ENCODE measurements around the gene LEO1.
"Not testable (repeated sequence)": the region's sequence is repeated elsewhere in the genome, so short reads cannot be mapped to it uniquely, and the experiment has no call there.

The LEO1 gene

GRCh38 chr15:52003089-52003488 is 31.5 kb upstream of the LEO1 start:
- not testable (repeated sequence) for DNase-seq

- DNase-seq = no peak
Observed at GRCh38 chr15:52002351-52002750, 30.8 kb upstream of the LEO1 start.

- DNase-seq = peak in 1 of 3 donors; percentile 30
Observed at GRCh38 chr15:51992953-51993352, 21.4 kb upstream of the LEO1 start.

GRCh38 chr15:51991141-51991540 is 19.6 kb upstream of the LEO1 start:
- DNase-seq = no peak

- peak in 2 of 3 donors; percentile 25 to 41 for DNase-seq
Observed at GRCh38 chr15:51982770-51983103, 11.2 kb upstream of the LEO1 start.

- peak; percentile 70 to 87 (median 86) for DNase-seq
Observed at GRCh38 chr15:51982013-51982769, 10.6 kb upstream of the LEO1 start.

- no peak for DNase-seq
Observed at GRCh38 chr15:51973775-51974174, 2.2 kb upstream of the LEO1 start.

GRCh38 chr15:51973220-51973619 is 1.6 kb upstream of the LEO1 start:
- no peak for DNase-seq

GRCh38 chr15:51971032-51971374 is 575 bp downstream of the LEO1 start:
- no peak for DNase-seq

GRCh38 chr15:51970132-51970817 is 1.3 kb downstream of the LEO1 start:
- DNase-seq = no peak

- DNase-seq = no peak
Observed at GRCh38 chr15:51969728-51970127, 1.9 kb downstream of the LEO1 start.

GRCh38 chr15:51967583-51967982 is 4.0 kb downstream of the LEO1 start:
- DNase-seq = no peak

- DNase-seq = no peak
Observed at GRCh38 chr15:51966192-51966591, 5.4 kb downstream of the LEO1 start.

GRCh38 chr15:51965691-51966090 is 5.9 kb downstream of the LEO1 start:
- no peak for DNase-seq

- DNase-seq = no peak
Observed at GRCh38 chr15:51955504-51955903, 16.1 kb downstream of the LEO1 start.

- no peak for DNase-seq
Observed at GRCh38 chr15:51952805-51953204, 18.8 kb downstream of the LEO1 start.

GRCh38 chr15:51947124-51947523 is 24.5 kb downstream of the LEO1 start:
- no peak for DNase-seq

- DNase-seq = no peak
Observed at GRCh38 chr15:51939216-51939615, 32.4 kb downstream of the LEO1 start.

- DNase-seq = no peak
Observed at GRCh38 chr15:51938286-51938685, 33.3 kb downstream of the LEO1 start.

GRCh38 chr15:51936105-51936478 is 35.5 kb downstream of the LEO1 start:
- DNase-seq = no peak

- no peak for DNase-seq
Observed at GRCh38 chr15:51935466-51936104, 36.0 kb downstream of the LEO1 start.

GRCh38 chr15:51932161-51932560 is 39.4 kb downstream of the LEO1 start:
- no peak for DNase-seq

- no peak for DNase-seq
Observed at GRCh38 chr15:51931638-51932037, 39.9 kb downstream of the LEO1 start.

GRCh38 chr15:51931016-51931415 is 40.6 kb downstream of the LEO1 start:
- no peak for DNase-seq

Data from suppressor macrophage treated with lipopolysaccharide for 1 hour (primary cell).